GM04504 (cell line): Measurements from ENCODE around the gene SND1.

Experiments used
- DNase-seq: peaks from one replicate; pipeline ENCODE4 v3.0.0-alpha.2; 2012; ENCODE audit warnings: low read depth

SND1 gene

DNA sequence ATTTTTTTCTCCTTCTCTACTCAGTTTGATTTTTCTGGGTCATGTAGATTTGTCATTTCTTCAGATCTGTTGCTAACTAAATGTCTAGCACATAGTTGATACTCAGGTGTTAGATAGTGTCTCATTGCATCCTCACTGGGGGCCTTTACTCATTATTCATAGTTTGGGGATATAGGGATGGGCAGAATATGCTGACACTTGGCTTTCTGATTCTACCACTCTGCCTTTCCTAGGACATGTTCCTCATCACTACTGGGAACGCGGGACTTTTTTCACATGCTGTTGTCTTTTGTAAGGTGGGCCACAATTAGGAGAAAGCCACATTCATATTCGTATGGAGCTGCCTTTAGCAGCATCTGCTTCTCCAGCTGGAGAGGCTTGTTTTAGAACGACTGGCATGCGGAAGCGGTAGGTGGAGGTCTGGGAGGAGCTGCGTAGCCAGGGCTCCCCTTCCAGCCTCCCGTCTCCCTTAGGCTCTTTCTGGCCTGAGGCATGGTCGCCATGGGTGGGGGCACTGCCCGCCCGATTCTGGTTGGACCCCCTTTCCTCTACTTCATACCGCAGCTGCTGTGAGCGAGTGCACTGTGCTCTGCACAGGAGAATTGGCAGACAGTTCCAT lies 78.8 kb downstream of the SND1 start:
- no peak for DNase-seq

DNA sequence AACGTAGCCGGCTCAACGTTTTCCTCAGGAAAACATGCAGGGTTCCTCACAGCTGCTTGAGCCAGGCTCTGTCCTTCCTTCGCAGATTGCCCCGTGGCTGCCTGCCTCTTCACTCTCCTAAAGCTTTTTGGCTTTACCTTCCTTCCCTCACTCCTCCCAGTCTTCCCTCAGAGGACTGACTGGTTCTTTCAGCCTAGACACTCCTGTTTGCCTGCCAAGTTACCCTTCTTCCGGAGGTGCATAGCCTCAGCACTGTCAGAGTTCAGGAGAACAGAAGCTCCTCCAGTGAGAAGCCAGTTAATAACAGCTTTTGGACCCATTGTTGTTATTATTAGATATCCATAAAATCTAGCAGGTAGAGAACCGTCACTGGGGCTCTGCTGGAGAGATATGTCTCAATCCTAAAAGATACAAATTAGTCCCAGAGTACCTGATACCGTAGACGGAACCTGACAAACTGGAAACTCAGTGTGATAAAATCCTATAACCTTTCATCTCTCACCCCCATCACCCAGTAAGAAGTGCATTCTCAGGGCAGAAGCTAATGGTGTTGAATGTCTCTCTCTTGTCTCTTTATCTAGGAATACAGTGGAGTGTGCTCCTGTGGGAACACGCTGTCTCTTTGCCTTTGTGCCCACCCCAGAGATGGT lies 79.6 kb downstream of the SND1 start:
- DNase-seq, result no peak

DNA sequence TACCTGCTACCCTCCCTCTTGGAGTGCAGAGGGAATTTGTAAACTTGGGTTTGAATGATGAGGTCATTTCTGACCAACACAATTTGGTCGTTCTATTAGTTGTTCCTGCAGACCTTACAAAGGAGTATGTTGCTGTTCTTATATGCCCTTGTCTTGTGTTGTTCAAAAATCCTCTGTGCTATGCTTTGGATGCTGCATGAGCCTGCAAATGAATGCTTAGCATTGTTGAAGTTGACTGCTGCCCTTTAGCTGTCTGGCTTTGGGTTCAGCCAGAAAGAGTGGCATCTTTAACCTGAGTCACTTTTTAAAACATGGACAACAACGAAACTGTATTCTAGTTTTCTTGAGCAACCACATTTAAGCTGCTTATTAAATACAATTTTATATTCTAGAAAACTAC lies 80.3 kb downstream of the SND1 start:
- DNase-seq, result no peak

DNA sequence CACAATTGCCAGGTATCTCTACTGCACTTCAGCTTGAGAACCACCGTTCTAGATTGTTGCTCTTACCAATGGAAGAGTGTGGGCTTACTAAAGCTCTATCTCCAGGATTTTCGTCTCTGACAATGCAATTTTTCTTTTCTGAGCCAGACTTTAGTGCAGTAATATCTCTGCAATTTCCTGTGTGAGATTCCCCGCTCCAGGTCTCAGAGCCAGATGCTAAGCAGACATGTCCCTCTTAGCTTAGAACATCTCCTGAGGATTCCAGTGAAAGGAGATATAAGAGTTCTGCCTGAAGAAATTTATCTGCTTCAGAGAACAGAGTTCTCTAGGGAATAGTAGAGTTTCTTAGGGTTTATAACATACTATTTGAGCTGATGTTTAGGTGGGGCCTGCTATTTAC lies 82.0 kb downstream of the SND1 start:
- DNase-seq, result no peak

DNA sequence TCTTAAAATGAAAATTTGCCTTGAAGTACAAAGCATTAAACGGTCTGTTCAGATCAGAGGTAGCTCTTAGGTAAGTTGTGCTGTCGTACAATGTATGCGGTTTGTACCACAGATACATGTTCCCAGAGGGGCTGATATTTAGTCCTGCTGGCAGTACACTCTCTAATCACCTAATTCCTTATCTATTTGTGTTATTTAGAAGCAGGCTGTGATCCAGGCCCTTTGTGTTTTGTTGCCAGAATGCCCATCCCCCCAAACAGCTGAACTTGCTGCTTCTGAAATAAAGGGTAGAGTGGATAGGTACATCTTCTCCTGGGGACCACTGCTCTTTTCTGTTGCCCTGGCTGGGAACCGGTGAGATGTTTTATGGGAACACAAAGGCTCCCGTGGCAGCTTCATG lies 84.5 kb downstream of the SND1 start:
- no peak for DNase-seq

DNA sequence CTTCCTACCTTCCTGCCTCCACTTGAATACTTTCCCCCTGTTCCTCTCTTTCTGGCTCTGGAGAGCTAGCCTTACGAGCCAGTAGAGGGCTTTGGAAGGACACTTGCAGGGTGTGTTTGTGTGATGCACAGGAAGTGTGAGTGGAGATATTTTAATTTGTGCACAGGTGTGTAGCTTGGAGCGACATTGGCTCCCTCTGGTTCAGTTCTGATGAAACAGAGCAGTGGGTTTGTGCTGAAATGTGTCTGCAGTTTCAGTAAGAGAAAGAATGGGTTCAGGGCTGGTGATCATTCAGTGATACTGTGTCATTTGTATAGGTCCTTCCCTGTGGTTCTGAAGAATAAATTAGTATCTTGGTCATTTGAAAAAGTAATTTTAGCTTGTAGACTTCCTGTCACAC lies 86.9 kb downstream of the SND1 start:
- DNase-seq, result no peak

DNA sequence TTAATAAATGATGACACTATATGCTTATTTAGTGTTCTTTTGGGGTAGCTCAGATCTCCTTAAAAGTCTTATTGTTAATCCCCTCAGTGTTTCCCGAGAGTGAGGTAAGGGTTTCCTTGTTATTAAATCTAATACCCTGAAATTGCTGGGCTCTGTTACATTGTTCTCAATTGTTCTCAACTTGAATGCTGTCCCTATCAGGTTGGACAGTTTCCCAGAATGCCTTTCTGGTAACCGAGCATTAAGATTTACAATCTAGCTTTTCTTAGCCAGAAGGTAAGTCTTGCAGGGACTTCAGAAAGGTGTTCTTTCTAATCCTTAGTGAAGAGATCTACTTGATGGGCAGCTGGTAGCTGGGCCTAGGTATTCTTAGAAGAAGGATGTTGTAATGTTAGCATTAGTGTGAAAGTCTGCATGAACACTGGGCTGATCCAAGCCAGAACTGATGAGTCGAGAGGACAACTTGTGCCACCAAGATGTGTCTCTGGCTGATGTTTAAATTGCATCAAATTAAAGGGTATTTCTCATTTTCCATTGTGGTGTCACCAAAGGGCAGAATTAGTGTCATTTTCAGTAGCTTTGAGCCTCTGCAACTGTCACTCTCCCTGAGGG lies 89.9 kb downstream of the SND1 start:
- DNase-seq, result no peak

DNA sequence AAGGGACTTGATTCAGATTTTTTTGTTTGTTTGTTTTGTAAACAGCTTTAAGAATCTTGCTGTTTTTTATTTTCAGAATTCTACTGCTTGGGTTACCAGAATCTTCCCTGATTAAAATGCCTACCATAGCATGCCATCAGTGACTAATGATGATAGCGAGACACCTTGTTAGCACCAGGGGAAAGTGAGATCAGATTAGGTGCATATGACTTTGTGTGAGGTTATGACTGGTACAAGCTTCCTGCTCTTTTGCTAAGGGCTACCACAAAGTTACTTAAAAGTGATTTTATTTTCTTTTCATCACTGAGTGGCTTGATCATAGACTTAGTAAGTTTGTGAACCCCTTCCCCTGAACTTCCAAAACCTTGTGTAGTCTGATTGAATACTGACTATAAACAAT lies 93.5 kb downstream of the SND1 start:
- no peak for DNase-seq

DNA sequence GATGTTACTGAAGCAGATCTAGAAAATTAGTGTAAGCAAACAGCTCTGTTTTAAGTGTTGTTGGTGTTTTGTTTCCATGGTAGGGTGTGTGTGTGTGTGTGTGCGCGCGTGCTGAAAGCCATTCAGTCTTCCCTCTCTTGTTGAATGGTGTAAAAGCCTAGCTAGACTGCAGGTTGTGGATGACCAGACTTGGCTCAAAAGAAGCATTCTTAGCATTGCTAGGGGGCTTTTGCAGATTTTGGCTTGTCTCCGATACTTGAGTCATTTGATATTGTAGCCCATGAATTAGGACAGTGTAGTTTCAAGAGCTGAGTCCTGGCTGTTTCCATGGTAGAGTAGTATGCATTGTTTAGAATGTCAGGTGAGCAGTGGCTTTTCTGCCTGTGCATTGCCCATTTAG lies 99.1 kb downstream of the SND1 start:
- DNase-seq, result no peak

DNA sequence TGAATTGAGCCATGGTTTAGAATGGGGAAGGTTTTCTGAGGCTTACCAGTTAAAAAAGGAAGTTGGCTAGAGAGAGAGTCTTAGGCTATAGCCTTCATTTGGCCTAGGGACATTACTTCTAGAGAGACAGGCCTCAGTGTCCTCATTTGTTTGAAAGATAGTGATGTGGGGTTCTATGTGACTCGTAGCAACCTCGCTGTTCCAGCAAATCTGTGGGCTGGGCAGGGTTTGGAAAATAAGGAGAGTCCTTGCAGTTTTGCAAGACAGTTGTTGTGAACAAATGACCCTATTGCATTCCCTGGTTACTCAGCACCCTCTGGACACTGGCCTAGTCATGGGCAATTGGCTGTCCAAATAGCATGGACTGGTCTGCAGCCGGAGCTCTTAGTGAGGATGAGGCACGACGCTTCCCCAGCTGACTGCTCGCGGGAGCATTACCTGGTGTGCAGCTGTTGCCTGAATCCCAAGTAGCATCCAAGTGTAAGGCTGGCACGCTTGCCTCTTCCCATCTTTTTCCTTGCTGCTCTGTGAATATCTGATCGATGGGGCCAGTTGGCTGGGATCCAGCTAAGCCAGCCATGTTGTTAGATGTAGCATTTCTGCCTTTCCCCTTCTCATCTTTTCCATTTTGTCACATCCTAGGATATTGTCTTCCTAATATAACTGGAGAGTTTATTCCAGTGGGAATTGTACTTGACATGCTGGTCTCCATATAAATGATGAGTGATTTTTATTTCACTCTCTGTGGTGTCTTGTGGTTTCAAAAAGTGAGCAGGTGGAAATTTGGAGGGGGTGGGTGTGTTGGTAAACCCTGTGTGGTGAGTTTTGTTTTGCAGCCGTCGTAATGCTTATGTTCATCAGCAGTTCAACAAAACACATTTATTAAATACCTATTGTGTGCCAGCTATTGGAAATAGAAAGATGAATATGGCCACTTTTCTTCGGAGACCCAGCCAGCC lies 99.8 kb downstream of the SND1 start:
- no peak for DNase-seq

DNA sequence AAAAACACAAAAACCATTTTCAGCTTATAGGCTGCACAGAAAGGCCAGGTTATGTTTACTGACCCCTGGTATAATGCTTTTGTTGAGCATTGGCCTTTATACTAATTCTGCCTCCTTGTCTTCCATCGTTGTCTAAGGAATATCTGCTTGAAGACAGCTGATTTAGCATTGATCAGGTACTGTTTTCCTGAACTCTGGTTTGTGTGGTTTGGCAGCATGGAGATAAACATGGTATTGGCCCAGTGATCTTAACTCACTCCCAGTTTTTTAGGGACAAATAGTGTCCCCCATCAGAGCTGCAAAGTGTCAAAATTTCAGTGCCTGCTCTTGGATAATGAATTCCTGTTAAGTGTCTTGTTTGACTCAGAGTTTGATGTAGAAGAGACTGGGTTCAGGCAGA lies 100.8 kb downstream of the SND1 start:
- DNase-seq, result no peak

DNA sequence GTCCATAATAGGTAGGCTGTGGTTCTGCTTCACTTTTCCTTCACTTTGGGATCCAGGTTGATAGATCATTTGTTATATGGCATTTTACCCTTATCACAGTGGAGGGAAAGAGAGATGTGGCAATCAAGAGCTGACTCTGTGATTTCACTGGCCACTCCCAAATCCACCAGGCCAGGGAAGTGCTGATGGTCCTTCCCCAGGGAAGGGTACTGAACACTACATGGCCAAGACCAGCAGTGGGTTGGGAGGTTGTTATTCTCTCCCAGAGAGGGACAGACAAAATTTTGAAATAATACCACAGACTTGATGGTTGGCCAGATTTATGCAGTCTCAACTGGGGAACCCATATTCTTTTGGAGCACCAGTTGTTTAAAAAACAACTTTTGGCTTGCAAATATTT lies 102.5 kb downstream of the SND1 start:
- no peak for DNase-seq

DNA sequence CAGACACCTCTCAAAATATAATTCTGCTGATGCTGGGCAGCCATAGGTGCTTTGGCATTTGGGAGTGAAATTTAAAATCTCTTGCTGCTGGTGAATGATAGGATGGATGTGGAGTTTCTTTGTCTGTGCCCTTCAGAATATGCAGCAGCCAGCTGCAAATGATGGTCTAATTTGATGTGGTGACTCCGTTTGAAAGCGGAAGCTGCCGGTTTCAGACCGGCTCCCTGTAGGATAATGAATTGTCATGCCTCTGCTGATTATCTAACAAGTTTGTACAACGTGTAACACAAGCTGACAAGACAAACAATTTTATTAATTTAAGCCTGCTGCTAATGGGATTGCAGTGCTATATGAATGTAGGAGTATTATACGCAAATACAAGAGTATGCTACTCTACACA lies 103.5 kb downstream of the SND1 start:
- DNase-seq, result no peak

DNA sequence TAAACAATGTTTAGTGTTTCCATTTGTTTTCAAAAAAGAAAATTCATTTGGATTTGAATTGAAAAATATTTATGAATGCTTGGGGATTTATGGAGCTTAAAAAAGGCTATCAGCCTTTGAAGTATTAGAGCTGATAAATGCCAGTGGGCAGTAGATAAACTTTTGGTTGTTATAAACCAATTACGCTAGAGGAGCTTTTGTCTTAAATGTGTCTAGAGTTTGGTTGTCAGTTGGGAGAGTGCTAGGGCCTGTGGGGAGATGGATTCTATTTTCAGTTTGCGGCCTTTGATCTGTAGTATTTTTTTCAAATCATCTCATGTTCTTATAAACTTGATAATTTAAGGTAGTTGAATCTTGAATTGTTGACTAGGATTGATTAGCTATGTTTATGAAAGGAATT lies 104.0 kb downstream of the SND1 start:
- no peak for DNase-seq

DNA sequence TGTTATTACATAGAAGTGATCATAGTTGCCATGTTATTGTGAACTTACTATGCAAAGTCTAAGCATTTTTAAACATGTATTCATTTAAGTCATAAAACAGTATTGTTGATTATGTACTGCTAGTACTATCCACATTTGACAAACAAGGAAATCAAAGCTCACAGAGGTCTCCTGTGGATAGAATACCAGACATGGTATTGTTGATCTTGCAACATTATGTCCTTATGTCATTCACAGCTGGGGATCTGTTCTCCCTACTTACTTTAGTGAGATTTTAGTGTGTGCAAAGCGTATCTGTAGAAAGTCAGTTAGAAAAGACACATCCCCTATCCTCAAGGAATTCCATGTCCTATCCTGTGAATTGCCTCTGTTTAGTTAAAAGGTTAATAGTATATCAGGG lies 106.1 kb downstream of the SND1 start:
- DNase-seq, result no peak

DNA sequence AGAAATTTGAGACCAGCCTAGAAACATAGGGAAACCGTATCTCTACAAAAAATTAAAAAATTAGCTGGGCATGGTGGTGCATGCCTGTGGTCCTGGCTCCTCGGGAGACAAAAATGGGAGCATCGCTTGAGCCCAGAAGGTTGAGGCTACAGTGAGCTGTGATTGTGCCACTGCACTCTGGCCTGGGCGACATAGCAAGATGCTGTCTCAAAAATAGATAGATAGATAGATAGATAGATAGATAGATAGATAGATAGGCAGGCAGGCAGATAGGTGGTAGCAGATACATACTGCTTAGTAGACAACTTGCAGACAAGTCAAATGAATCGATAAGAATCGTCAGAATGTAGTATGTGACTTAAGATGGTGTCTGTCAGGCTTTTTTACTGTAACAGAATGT lies 106.9 kb downstream of the SND1 start:
- DNase-seq, result no peak

DNA sequence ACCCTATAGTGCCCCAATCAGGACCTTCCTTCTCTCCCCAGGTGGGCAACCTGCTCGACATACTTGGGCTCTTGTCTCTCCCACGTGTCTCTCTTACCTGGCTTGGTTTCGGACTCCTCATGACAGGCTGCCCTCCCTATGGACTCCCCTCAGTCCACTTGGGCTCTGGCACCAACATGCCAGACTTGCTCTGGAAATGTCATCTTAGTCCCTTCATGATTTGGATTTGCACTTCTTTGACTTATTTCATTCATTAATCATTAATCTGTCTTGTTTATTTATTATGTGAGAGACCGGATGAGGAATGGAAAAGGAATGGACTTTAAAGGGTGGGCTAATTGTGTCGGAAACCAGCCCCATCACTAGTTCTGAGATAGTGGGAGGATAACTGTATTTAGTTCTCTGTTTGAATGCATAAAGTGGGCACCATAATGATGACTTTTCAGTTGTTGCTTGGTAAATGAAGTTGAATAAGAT lies 108.0 kb downstream of the SND1 start:
- DNase-seq, result no peak

DNA sequence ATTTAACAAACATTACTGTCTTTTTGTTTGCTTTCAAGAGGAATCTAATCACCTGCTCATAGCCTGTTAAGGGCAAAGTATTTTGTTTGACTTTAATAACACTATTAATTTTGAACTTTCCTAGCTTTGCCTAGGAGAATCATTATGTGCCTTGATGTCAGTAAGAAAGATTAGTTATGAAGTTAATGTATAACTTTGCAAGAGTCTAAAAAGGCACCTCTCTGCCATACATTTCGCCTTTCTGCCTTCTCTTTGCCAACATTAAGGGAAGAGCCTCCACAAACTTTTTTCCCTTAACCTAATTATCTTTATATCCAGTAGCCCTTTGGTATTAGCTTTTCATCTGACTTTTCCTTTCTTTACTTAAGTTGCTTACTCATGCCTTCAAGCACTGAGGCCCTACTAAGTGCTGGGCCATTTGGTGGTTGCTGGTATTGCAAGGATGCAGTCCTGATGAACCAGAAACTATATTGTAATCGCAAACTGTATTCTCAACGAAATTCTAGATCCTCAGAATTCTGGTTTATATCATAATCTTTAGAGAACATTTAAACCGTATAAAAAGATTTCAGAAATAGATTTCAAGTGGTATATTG lies 108.5 kb downstream of the SND1 start:
- no peak for DNase-seq

DNA sequence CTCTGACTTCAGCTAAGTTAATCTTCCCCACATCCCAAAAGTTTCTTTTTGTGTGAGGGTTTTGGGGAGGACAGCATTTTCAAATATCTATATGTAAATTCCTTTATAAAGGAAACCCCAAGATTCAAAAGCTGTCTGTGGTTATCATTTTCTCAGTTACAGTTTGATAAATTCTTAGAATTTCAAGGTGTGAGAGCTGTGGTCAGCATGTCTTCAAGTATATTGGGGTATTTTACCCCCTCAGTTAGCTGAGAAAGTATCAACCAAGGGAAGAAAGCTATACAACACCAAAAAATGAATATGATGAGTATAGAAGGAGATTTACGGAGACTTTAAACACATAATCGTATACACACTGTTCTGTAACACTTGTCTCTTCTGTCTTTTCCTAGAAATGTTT lies 109.2 kb downstream of the SND1 start:
- DNase-seq, result no peak

DNA sequence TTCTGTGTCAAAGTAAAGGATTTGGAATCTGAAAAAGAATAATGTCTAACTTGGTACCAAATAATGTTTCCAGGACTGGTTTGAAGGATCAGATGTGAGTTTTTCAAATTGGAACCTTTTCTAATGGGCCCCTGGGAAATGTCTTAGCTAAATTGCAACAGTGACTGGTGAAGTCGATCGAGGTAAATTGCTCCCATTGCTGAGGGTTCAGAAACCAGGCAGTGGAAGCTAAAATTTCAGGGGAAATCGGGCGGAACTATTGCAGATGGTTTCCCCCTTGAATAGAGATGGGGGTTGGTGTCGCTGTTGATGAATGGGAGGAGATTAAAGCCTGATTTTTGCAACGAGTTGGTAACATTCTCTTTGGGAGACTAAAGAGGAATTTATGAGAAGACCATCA lies 112.7 kb downstream of the SND1 start:
- no peak for DNase-seq

DNA sequence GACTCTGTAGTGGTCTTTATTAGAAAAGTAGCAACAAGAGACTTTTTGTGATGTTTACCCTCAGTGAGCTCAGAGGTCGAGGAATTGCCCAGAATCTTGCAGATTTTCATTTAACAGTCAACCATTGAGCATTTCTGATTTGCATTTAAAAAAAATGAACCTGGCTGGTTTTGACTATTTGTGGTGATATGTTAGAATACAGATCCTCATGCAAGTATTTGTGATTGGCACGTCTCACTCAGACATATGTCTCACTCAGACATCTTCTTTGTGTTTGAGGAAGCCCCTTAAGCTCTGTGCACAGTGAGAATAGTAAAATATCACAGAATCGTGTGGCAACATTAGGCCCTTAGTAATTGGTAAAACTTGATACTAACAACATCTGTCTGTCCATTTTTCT lies 113.2 kb downstream of the SND1 start:
- DNase-seq, result no peak

DNA sequence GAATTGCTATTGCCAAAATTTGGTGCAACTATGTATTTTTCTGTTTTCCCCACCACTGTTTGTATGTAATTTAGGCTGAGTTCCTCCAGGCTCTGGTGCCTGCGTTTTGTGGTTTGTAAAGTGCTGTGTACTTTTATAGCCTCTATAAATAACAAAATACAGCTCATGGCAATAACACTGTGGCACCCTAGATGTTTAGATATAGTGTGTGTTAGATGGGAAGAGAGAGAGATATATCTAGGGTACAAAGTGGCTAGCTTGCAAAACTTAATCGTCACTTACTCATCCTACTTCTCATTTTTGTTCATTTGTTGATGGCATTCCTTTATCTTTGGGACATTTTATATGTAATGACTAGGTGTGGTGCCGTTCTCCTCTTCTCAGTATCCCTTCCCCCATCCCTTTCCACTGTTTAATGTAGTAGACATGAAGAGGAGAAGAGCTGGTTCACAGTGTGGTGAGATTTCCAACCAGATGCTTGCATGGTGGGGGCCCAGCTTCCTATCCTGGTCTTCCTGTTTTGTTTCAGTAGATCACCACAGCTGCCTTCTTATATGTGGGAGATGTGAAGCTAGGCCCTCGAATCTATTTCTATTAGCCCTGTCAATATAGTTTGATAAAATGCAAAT lies 115.0 kb downstream of the SND1 start:
- no peak for DNase-seq
